Prostate gland (tissue), 2 donors: ENCODE measurements around the gene SEZ6L.

Experiments
- CTCF ChIP-seq, 4 experiments: fragments of 200-600 bp in 2 of 4; fragments of 450-650 bp in 2 of 4; sonication (generic) in 2 of 4; IDR thresholded peaks; 1 replicate in 3 of 4; 2 replicates in 1 of 4; pipeline ENCODE4 v1.5.1; 2016 to 2019; ENCODE audit warnings: antibody characterized with exemption in 4 of 4, mild to moderate bottlenecking in 2 of 4, moderate library complexity in 2 of 4
- POLR2A ChIP-seq: fragments of 450-650 bp; IDR thresholded peaks from one replicate; pipeline ENCODE4 v1.6.1; 2016; ENCODE audit warnings: antibody characterized with exemption, mild to moderate bottlenecking
- POLR2AphosphoS5 ChIP-seq: sonication (generic); formaldehyde crosslinking; IDR thresholded peaks from one replicate; pipeline ENCODE4 v1.6.1; 2017; ENCODE audit warnings: antibody characterized with exemption

GRCh38 chr22:26239581-26239980 is 70.3 kb downstream of the SEZ6L start:
- no peak for TF ChIP-seq POLR2A
- TF ChIP-seq CTCF (IDR thresholded peaks at IDR 0.05), result no peak
- TF ChIP-seq POLR2AphosphoS5, result no peak
